Fibroblast of gingiva (primary cell): ENCODE measurements around the gene USP31.

Experiments
- DNase-seq: peaks from one replicate; pipeline ENCODE4 v3.0.0-alpha.2; 2011; ENCODE audit warnings: low read depth

The USP31 gene

DNA sequence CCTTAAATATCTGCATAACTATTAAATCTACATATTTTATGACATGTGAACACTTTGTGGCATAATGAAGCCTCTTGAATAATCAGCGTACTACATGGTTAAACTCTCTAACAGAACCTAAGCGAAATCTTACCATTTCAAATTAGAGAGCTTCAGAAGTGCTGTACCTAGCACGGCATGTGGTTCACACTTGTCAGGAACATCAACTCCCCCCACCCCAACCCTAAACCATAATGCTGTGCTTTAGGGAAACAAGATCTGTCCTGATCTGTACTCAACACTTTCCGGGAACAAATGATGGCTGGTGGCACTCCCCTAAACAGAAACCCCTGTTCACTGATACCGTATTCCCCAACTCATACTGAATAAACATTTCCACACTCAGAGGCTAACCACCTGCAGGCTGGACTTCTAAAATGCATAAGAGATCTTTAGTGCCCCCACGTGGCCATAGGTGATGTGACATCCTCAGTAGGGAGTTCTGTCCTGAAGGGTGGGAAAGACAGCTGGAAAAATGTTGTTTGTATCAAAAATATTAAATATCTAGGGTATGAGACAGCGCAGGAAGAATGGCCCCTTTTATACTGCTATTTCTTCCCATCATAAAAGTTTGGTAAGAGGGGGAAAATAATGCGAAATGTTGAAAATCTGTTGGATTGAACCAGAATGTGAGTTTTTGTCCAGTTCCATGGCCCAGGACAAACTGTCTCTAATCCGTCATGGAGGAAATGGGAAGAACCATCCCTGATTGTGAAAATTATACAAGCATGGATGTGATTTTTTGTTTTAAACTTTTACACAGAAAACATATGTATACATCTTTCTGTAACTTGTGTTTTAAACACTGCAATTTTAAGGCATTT lies 88.6 kb downstream of the USP31 start:
- DNase-seq: peak; percentile 61

DNA sequence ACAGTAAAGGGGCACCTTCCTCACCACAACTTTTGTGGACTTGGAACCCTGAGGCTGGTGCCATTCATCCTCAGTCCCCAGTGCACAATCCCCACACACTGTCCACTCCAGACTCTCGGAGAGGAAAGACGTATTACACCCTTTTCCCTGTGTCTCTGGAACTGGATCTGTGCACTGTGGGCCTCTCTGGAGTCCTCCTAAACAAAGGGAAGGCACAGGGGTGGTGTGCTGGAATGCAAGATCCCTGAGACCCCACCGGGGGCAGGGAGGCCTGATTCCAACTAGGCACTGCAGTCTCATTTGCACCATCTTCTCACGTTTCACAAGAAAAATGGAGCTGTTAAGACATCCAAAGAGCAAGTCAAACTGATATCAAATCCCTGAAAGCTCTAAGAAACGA lies 89.8 kb downstream of the USP31 start:
- DNase-seq: no peak

DNA sequence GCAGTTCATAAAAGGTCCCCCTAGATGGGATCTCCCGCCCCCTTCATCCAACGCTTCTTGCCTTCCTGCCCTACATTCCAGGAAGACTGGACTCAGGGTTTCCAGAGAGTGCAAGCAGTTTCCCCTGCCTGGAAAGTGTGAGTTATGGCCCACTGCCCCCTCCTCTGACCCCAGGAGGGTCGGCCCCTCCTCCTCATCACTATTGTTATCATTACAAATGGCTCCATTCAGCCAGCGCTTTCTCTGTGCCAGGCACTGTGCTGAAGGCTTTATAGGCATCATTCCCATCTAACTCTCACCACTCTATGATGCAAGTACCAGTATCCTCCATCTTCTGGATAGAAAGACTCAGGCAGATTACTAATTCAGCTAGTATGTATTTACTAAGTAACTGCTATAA lies 90.7 kb downstream of the USP31 start:
- DNase-seq: no peak

DNA sequence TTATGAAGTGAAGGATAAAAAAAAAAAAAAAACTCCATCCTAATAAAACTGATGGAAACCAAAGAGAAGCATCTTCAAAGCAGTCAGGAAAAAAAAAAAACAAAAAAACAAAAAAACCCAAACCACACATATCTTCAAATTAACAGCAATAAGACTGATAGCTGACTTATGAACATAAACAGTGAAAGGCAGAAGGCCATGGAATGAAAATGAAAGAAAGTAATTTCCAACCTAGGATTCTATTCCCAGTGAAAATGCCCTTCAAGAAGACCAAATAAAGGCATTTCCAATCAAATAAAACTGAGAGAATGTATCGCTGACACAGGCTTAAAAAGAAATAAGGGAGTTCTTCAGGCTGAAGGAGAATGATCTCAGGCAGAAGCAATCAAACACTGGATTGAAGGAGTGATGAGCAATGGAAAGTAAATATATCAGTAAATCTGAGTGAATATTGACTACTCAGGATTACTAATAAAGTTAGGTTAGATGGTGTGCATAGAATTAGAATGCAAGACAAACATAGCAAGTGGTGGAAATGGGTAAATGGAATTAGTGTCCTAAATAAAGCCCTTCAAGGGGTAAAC lies 92.1 kb downstream of the USP31 start:
- no peak for DNase-seq

DNA sequence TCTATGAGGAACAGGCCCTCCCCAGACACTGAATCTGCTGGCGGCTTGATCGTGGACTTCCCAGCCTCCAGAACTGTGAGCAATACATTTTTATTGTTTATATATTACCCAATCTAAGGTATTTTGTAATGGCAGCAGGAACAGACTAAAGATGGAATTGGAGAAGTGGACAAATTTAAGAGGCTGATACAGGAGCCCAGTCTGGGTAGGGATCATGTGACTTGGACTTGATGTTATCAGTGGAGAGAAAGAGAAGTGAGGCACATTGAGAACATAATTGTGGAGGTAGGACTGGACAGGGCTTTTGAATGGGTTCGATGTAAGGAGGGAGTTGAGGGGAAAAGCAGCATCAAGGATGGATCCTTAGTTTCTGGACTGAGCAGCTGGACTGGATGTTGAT lies 93.8 kb downstream of the USP31 start:
- DNase-seq: peak; percentile 6

DNA sequence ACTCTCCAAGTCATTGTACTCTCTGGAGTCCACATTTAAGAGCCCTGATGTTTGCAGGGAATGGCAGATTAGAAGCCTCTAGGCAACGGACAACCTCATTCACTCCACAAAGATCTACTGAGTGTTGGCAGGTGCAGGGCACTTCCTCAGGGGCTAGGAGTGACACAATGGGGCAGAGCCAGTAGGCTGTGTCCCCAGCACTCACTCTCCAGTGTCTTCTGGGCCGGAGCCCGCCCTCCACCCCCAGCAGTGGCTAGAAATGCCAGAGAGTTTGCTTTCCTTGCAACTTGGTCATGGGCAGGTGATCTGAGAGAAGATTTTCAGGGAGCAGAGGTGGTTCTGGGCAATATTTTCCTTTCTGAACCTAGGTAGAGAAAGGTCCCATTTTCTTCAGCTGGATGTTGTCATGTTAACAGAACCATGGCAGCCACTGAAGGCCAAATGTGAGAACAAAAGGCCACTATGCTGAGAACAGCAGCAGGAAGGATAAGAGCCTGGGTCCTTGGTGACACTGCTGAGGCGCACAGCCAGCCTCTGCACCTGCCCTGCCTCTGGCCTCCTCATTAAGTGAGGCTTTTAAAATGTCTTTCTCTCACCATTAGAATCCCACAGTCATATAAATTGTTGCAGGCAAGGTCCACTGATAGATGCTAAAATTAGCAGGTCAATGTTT lies 96.2 kb downstream of the USP31 start:
- no peak for DNase-seq

DNA sequence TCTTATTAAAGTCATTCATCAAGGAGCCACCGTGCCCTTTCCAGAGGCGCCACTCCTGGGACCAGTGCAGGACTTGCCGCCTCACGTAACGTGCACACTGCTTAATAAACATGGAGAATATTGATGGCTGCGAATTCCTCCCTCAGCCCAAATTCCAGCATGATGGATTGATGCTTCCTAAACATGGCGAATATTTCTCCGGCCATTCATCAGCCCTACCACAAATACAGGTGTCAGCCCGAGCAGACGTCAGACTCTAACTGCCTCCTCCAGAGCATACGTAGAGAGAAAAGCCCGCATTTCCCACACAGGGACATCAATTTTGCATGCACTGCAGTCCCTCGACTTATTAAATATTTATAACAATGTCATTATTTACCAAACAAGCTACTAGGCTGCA lies 97.0 kb downstream of the USP31 start:
- DNase-seq: no peak

DNA sequence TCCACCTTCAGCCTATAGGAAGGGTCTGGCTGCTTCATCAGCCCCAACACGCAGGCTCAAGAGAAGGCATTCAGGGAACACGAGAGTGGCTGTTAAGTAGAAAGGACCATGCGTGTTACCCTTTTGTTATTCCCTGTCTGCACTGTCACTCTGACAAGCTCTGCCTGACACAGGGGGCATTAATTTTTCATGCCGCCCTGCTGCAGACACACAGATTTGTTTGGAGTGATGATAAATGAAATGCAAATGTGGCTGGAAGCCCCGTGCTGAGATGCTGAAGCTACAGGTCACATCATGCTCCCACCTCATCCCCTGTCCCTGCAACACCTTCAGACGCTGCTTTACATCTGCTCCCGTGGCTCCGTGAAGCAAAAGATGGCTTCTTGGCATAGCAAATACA lies 97.7 kb downstream of the USP31 start:
- DNase-seq: no peak

DNA sequence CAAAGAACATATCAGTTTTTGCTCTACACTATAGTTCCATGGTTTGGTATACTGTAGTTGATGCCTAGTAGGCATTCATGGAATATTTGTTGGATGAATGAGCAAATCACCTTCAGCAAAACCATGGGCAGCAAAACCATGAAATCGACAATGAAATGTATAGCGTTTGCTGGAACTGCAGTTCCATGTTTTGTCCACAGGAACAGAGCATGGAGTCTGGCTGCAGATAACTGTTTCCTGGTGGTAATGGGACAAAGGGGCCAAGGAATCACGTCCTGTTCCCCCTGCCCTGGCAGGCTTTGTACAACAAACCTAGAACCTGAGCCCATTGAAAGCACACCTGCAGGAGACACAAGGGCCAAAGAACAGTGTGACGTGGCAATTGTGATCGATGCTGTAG lies 101.1 kb downstream of the USP31 start:
- DNase-seq: no peak

DNA sequence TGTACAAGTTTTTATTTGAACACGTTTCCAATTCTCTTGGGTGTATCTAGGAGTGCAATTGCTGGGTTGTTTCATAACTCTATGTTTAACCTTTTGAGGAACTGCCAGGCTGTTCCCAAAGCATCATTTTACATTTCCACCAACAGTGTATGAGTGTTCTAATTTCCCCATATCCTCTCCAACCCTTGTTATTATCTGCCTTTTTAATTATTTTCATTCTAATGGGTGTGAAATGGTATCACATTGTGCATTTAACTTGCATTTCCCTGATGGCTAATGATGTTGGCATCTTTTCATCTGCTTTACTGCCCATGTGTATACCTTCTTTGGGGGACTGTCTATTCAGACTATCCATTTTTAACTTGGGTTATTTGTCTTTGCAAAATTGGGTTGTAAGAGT lies 104.2 kb downstream of the USP31 start:
- no peak for DNase-seq

DNA sequence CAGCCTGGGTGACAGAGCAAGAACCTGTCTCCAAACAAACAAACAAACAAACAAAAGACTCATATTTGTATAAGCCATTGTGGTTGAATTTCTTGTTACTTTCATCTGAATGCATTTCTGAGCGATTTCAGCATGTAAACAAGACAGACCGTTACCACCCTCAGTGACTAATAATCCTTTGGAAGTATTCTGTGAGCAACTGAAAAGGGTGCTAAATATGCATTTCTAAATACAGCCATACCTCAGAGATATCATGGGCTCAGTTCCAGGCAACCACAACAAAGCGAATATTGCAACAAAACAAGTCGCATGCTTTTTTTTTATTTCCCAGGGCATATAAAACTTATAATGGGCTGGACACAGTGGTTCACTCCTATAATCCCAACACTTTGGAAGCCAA lies 109.0 kb downstream of the USP31 start:
- no peak for DNase-seq

DNA sequence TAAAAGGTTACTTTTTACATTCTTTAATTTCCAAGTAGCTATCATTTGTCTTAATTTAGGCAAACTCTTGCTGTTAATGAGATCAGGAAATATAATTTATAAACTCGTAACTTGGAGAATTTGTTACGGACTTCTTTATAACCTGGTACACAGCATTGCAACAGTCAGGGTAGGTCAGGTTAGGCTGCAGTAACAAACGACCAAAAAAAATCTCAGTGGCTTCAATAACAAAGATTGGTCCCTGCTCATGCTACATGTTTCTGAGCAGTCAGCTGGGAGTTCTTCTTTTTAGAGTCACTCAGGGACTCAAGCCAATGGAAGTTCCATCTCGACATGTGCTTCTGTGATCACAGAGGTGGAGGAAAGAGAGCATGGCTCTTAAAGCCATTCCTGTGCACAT lies 110.1 kb downstream of the USP31 start:
- no peak for DNase-seq

DNA sequence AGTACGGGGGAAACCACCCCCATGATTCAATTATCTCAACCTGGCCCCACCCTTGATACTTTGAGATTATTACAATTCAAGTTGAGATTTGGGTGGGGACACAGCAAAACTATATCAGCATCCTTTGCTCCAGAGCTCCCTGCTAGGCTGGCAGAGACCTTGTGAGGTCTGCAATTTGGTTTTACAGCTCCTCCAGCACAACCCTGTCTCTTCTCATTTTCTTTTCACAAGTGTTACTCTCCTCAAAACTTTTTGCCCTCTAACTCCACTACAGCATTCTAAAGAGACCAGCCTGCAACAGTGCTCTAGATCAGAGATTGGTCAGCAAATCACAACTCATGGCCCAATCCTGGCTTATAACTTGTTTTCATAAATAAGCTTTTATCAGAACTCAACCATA lies 114.0 kb downstream of the USP31 start:
- no peak for DNase-seq

DNA sequence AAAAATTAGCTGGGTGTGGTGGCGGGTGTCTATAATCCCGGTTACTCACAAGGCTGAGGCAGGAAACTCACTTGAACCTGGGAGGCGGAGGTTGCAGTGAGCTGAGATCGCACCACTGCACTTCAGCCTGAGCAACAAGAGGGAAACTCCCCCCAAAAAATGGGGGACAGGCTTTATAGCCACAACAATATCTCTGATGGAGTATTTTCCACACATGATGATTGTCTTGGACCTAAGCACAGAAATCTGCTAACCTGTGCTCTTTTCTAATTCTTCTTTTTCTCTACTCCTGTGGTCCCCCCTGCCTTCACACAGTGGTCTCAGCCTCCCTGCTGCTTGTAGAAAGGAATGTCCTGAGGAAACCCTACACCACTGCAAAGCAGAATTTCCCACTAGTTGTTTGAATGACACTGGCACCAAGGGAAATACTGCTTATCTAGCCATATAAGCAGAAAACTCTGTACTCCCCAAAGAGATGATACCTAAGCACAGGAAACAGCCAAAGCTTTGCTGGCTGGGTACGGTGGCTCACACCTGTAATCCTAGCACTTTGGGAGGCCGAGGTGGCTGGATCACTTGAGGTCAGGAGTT lies 117.6 kb downstream of the USP31 start:
- no peak for DNase-seq

DNA sequence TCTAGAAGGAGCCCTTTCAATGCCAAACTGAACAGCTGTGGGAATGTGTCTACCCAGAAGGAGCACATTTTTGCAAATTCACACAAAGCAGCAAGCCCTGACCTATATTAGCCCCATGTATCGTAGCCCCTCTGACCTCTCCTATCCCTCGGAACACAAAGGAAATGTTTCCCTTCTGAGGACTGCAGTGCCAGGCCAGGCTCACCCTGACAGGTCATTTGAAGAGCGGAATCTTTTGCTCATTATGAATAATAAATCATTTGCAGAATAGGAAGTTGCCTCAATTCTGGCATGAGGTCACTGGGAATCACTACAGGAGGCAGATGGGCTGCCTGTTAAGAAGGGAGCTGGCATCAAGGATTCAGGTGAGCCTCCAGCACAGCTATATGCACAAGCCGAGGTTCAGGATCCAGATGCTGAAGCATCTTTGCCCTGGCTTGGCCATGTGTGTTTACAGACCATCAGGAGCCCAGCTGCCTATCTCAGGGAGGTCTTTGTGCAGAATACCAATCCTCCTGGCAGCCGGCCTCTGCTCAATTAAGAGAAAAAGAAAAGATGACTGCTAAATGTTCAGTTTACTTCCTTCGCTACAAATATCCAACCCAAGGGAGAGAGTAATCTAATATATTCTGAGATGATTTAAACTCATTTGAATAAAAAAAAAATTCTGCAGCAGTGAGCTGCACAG lies 119.4 kb downstream of the USP31 start:
- DNase-seq: no peak

DNA sequence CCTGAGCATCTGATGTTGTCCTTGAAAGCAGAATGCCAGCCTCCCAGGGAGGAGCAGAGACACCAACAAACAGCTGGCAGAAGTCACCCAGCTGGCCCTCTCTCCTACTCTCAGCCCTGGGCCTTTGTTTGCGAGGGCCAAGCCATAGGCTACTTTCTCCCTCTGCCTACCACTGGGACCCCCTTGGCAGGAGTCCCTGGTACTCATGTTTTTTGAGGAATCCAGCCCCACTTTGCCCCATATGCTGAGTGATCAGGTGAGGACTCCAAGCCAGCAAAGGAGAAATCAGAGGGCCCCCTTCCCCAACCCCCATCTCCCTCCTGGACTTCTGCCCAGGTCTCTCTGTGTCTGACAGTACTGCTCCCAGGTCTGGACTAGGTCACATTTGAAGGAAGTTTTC lies 121.9 kb downstream of the USP31 start:
- no peak for DNase-seq

DNA sequence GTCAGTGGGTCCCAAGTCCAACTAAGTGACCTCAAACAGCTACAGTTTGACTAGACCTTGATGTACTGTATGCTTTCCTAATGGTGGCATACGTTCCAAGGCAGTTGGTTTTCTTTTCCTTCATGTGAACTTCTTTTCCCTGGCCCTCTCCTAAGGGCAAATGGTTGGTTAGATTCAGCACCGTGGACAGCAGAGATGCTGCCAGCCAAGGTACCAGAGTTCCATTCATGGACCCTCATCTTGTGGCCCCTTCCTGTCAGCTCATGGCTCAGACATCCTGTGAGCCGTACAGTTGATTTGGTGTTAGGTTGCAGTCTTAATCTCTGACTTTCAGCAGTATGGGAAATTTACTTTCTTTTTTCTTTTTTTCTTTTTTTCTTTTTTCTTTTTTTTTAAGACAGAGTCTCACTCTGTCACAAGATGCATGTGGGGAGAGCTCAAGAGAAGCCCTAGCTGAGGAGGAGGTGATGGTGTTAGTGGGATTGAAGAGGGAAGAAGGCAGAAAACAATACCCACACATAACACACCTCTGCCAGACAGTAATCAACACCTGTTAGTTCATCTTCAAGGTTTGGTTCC lies 122.4 kb downstream of the USP31 start:
- DNase-seq: no peak

DNA sequence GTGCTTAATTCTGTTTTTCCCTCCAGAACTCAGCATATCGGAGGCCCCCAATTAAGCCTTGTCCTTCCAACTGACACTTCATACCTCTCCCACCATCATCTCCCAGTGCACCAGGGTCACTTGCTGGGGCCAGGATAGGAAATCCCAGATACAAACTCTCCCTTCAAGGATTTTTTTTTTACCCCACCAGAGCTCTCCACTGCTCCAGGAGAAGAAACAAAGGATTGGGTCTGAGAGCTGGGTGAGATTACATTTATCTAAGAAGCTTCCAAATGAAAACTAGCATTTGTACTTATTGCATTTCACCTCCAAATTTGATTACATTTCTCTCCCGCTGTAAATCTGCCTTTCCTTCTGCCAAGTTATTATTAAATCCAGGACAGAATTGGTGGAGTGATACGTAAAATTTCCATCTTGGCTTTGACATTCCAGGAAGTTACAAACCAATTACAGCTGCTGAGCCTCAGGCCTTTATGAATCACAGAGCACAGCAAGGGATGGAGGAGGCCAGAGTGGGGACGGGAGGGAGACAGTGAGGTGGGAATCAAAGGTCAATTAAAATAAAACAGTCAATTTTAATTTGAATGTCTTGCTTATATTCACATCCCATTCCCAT lies 123.5 kb downstream of the USP31 start:
- DNase-seq: peak; percentile 40

DNA sequence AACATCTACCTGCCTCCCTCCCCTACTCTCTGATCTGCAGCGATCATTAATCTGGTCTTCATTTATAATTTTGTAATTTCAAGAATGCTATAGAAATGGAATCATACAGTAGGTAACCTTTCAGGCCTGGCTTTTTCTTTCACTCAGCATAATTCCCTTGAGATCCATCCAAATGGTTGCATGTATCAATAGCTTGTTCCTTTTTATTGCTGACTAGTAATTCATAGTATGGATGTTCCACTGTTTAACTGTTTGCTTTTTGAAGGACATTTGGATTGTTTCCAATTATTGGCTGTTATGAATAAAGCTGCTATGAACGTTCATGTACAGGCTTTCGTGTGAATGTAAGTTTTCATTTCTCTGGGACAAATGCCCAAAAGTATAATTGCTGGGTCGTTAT lies 125.2 kb downstream of the USP31 start:
- DNase-seq: no peak

DNA sequence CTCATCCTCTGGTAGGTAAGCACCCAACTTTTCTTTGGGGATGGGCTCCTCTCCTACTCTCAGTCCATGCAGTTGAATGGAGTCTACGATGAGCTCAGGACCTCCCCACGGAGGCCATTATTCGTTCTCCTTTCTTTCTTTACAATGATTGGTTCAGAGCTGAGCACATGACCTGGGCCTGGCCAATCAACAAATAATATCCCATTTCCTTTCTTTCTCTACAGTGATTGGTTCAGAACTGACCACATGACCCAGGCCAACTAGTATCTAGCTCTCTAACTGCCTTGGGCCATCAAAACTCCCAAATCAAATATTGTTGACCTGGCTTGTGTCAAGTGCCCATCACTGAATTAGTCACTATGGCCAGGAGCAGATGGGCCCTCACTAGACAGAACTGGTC lies 129.2 kb downstream of the USP31 start:
- DNase-seq: no peak

DNA sequence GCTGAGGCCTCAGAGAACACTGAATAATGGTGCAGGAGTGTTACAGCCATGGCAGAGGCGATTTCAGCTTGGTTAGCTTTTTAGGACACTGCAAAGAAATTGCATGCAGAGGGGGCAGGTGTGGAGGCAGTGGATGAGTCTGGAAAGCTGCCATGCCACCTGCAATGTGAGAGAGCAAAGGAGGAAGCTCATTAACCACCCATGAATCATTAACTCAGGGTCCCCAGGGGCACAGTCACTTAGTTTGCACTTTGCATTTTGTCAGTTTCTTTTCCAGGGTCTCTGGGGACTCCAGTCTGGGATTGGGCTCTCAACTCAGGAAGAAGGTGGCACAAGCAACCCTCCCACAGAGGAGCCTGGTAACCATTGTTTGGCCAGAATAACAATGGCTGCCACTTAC lies 132.9 kb downstream of the USP31 start:
- no peak for DNase-seq

DNA sequence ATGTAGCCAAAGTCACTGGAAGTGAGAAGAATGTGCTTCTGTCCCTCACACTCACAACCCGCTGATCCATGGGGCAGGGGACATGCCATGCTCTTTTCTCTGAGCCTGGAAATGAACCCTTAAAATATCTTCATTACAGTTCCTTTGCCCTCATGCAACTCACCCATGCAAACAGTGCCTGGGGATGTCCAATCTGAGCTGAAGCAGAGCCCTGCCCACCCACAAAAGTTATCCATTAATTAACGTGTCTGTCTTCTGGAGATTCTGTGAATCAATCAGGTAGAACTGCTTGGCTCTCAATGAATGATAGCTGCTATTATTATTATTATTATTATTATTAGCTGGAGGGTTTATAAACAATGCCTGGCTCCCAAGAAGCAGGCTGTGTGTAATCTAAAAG lies 133.7 kb downstream of the USP31 start:
- no peak for DNase-seq
